ENCODE results near the gene SLC39A10. TPM values are rescaled to one million over a fixed set of nuclear protein-coding genes. Genes with fewer than 3 reads are reported as not detected.
"Not testable (repeated sequence)": the region's sequence is repeated elsewhere in the genome, so short reads cannot be mapped to it uniquely, and the experiment has no call there.

SLC39A10 gene
- total RNA-seq, 4 donors from 2014 or later = 4.9 to 34.4 (median 12.4) TPM

DNA sequence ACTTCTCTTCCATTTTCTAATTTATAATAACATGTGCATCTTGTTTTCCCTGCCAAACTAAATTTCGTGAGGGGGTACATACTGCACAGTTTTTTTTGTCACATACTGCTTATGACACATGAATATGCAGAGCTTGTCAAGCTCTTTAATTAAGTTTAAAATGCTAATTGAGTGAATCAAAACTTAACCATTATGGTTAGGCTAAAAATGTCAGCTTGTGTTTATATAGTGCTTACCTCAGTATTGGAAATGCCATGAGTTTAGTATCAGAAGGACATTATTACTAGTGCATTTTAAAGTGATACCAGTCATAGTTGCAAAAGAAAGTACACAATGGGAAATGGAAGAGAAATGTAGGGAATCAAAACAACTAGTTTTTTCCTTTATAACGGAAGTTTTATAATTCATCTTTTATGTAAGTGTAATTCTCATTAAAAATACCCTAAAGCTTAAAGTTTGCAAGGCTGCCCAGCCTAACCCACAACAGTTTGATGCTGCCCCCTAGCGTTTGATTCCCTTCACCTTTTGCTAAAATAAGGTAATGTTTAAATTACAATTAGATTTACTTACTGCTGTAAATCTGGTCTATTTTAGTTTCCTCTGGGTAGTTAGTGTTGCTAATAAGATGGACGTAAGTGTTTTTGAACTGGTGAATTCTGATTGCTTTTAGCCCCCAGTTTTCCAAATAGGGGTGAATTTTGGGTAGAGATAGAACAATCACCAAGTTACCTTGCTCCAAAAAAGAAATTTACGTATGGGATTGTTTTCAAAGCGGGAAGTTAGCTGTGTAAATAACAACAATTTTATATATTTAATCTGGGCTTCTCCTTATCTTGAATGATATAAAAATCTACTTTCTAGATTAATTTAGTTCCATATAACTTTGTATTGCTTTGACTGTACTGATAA, 3.2 kb downstream of the SLC39A10 start:
- DNase-seq = peak; percentile 81
- 19 to 21% methylated on average over 6 of the region's 6 CpGs for WGBS, 2 donors (ENCODE audit: low coverage in 1 of 2)
- in situ Hi-C loops (cut with MboI; ENCODE audit: low pct_ligation_motif_present in 1 of 4, low pct_unique_long_range_greater_than_20kb in 1 of 4, low sequenced_read_pairs in 3 of 4) (loop anchor here (10.0 to 25.0 kb wide), 3 partner anchors 85 to 402 kb away; partner anchors contain the start of gene DNAH7 (in 4 of the 4)), intact Hi-C loops (cut with DNase I; ENCODE audit: low total_unique reads) (no loop called here)
- Histone ChIP-seq H3K9me3 (no peaks in the 10 kb centered on the region), H3K36me3 (no peaks in the 10 kb centered on the region), H3K4me1 (peaks cover 0 to 64% (median 29%) of the 10 kb centered on the region in 4 donors), H3K4me3 (peak overlapping the region in 1 of 4 donors; percentile 77), H3K27ac (peak overlapping the region; percentile 98 to 100 (median 98)), H3K27me3 (no peaks in the 10 kb centered on the region)
- no peak for TF ChIP-seq POLR2AphosphoS5 (IDR thresholded peaks at IDR 0.05)
- TF ChIP-seq EP300 (IDR thresholded peaks at IDR 0.05; ENCODE audit: low read depth) = no peak
- peak; percentile 72 to 88 (median 80) for TF ChIP-seq CTCF (IDR thresholded peaks at IDR 0.05)

DNA sequence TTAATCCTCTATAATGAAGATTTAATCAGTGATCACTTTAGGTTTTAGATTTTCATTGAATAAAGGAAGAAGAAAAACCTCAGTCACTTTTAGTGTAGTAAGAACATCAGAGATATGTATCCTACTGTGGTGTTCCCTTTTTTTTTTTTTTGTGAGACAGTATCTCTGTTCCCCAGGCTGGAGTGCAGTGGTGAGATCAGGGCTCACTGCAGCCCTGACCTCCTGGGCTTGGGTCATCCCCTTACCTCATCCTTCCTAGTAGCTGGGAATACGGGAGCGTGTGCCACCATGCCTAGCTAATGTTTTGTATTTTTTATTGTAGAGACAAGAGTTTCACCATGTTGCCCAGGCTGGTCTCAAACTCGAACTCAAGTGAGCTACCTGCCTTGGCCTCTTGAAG, 5.1 kb downstream of the SLC39A10 start:
- intact Hi-C loops (cut with DNase I; ENCODE audit: low total_unique reads) (no loop called here), in situ Hi-C loops (cut with MboI; ENCODE audit: low pct_ligation_motif_present in 1 of 4, low pct_unique_long_range_greater_than_20kb in 1 of 4, low sequenced_read_pairs in 3 of 4) (loop anchor here (10.0 to 25.0 kb wide), 2 partner anchors 167 to 400 kb away; partner anchors contain the start of gene DNAH7 (in 4 of the 4))
- Histone ChIP-seq H3K27me3 (no peaks in the 10 kb centered on the region), H3K4me1 (peaks cover 1 to 56% (median 29%) of the 10 kb centered on the region in 4 donors), H3K9me3 (no peaks in the 10 kb centered on the region), H3K4me3 (no peak overlapping the region), H3K27ac (peak overlapping the region in 2 of 4 donors; percentile 65 to 75), H3K36me3 (no peaks in the 10 kb centered on the region)
- DNase-seq = no peak
- 25 to 51% methylated on average over 2 to 3 of the region's 3 CpGs for WGBS, 2 donors (ENCODE audit: low coverage in 1 of 2)
- no peak for TF ChIP-seq POLR2A (IDR thresholded peaks at IDR 0.05)
- no peak for TF ChIP-seq CTCF (IDR thresholded peaks at IDR 0.05)
- no peak for TF ChIP-seq EP300 (IDR thresholded peaks at IDR 0.05; ENCODE audit: low read depth)
- TF ChIP-seq POLR2AphosphoS5 (IDR thresholded peaks at IDR 0.05) = no peak

GRCh38 chr2:195663007-195663406, 6.0 kb downstream of the SLC39A10 start:
- Histone ChIP-seq H3K36me3 (no peaks in the 10 kb centered on the region), H3K27ac (peak overlapping the region; percentile 44 to 75 (median 56)), H3K4me1 (peaks cover 7 to 65% (median 29%) of the 10 kb centered on the region in 4 donors), H3K4me3 (no peak overlapping the region), H3K27me3 (no peaks in the 10 kb centered on the region), H3K9me3 (no peaks in the 10 kb centered on the region)
- TF ChIP-seq POLR2A (IDR thresholded peaks at IDR 0.05) = no peak
- no peak for TF ChIP-seq EP300 (IDR thresholded peaks at IDR 0.05; ENCODE audit: low read depth)
- no peak for TF ChIP-seq POLR2AphosphoS5 (IDR thresholded peaks at IDR 0.05)
- no peak for TF ChIP-seq CTCF (IDR thresholded peaks at IDR 0.05)
- intact Hi-C loops (cut with DNase I; ENCODE audit: low total_unique reads) = no loop called here
- WGBS, 2 donors (ENCODE audit: low coverage in 1 of 2) = 40 to 48% methylated on average over 3 of the region's 3 CpGs
- DNase-seq = no peak
- in situ Hi-C loops (cut with MboI; ENCODE audit: low pct_ligation_motif_present in 1 of 4, low pct_unique_long_range_greater_than_20kb in 1 of 4, low sequenced_read_pairs in 3 of 4) = loop anchor here (10.0 to 25.0 kb wide), 2 partner anchors 168 to 399 kb away; partner anchors contain the start of gene DNAH7 (in 4 of the 4)

GRCh38 chr2:195664528-195664927, 7.5 kb downstream of the SLC39A10 start:
- TF ChIP-seq POLR2AphosphoS5 (IDR thresholded peaks at IDR 0.05) = no peak
- peak in 4 of 5 experiments; percentile 7 to 27 (median 22) for TF ChIP-seq CTCF (IDR thresholded peaks at IDR 0.05)
- no peak for TF ChIP-seq POLR2A (IDR thresholded peaks at IDR 0.05)
- no peak for TF ChIP-seq EP300 (IDR thresholded peaks at IDR 0.05; ENCODE audit: low read depth)
- in situ Hi-C loops (cut with MboI; ENCODE audit: low pct_ligation_motif_present in 1 of 4, low pct_unique_long_range_greater_than_20kb in 1 of 4, low sequenced_read_pairs in 3 of 4) = loop anchor here (10.0 to 25.0 kb wide), 2 partner anchors 170 to 398 kb away; partner anchors contain the start of gene DNAH7 (in 4 of the 4)

DNA sequence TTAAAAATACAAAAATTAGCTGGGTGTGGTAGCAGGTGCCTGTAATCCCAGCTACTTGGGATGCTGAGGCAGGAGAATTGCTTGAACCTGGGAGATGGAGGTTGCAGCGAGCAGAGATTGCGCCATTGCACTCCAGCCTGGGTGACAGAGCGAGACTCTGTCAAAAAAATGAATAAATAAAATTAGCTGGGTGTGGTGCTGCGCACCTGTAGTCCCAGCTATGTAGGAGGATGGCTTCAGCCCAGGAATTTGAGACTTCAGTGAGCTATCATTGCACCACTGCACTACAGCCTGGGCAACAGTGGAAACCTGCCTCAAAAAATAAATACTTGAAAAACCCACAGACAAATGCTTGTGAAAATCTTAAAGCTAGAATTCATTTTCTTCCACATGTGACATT, 8.1 kb downstream of the SLC39A10 start:
- H3K9me3 ChIP-seq; H3K27ac ChIP-seq; H3K36me3 ChIP-seq; H3K27me3 ChIP-seq; H3K4me3 ChIP-seq; intact Hi-C loops (cut with DNase I; ENCODE audit: low total_unique reads); DNase-seq: not testable (repeated sequence)
- WGBS, 2 donors (ENCODE audit: low coverage in 1 of 2) = 80 to 96% methylated on average over 1 to 4 of the region's 4 CpGs
- peaks cover 7 to 51% (median 12%) of the 10 kb centered on the region in 4 donors for H3K4me1 ChIP-seq
- in situ Hi-C loops (cut with MboI; ENCODE audit: low pct_ligation_motif_present in 1 of 4, low pct_unique_long_range_greater_than_20kb in 1 of 4, low sequenced_read_pairs in 3 of 4) = loop anchor here (10.0 to 25.0 kb wide), 2 partner anchors 170 to 397 kb away; partner anchors contain the start of gene DNAH7 (in 4 of the 4)

More at GRCh38 chr2:195664528-195664927, 7.5 kb downstream of the SLC39A10 start:
- intact Hi-C loops (cut with DNase I; ENCODE audit: low total_unique reads) = no loop called here
- Histone ChIP-seq H3K36me3 (no peaks in the 10 kb centered on the region), H3K4me1 (peaks cover 7 to 57% (median 18%) of the 10 kb centered on the region in 4 donors), H3K27me3 (no peaks in the 10 kb centered on the region), H3K4me3 (no peak overlapping the region), H3K9me3 (no peaks in the 10 kb centered on the region), H3K27ac (no peak overlapping the region)
- 55 to 74% methylated on average over 1 of the region's 1 CpG for WGBS, 2 donors (ENCODE audit: low coverage in 1 of 2)
- DNase-seq = no peak
